Loucy (cell line): Measurements from ENCODE around the gene PLXDC1.

Experiments
- CTCF ChIP-seq: fragments of 200-600 bp; sonication (generic); conservative IDR thresholded peaks from 2 replicates; pipeline ENCODE4 v1.5.1; 2014; ENCODE audit warnings: mild to moderate bottlenecking, antibody characterized with exemption, low read length
- EZH2phosphoT487 ChIP-seq: fragments of 200-600 bp; IDR thresholded peaks from 2 replicates; pipeline ENCODE4 v1.6.1; 2018; ENCODE audit warnings: antibody characterized with exemption, mild to moderate bottlenecking, moderate library complexity, borderline replicate concordance

GRCh38 chr17:39016193-39017153 lies 135.0 kb downstream of the PLXDC1 start:
- no peak for TF ChIP-seq CTCF
- no peak for TF ChIP-seq EZH2phosphoT487
